HCT116 (cell line): ENCODE measurements around the gene GALNT18.

Source experiments
- CTCF ChIP-seq, 3 experiments: fragments of 200-600 bp in 1 of 3; sonication (generic) in 1 of 3; IDR thresholded peaks in 2 of 3; conservative IDR thresholded peaks in 1 of 3; 2 replicates each; pipeline ENCODE4 v1.5.1; 2012 to 2017; ENCODE audit warnings: low read depth in 2 of 3, low read length in 2 of 3, antibody characterized with exemption in 1 of 3, borderline replicate concordance in 1 of 3, control low read depth in 1 of 3, mild to moderate bottlenecking in 1 of 3, mixed read lengths in 1 of 3, mixed run types in 1 of 3, moderate library complexity in 1 of 3; ENCODE audit not compliant: insufficient read depth in 1 of 3
- MAX ChIP-seq: IDR thresholded peaks from 2 replicates; pipeline ENCODE4 v1.6.1; 2012
- POLR2A ChIP-seq: IDR thresholded peaks from 2 replicates; pipeline ENCODE4 v1.7.0; 2011; ENCODE audit warnings: borderline replicate concordance; ENCODE audit not compliant: insufficient read depth, insufficient read length; ENCODE audit errors: extremely low read depth
- POLR2AphosphoS5 ChIP-seq: IDR thresholded peaks from 2 replicates; pipeline ENCODE4 v1.6.1; 2011; ENCODE audit warnings: mild to moderate bottlenecking, low read depth, low read length, moderate library complexity
- RAD21 ChIP-seq: IDR thresholded peaks from 2 replicates; pipeline ENCODE4 v1.6.1; 2012; ENCODE audit warnings: low read depth, mild to moderate bottlenecking
- SRF ChIP-seq: IDR thresholded peaks from 2 replicates; pipeline ENCODE4 v1.6.1; 2012; ENCODE audit warnings: low read depth
- YY1 ChIP-seq: IDR thresholded peaks from 2 replicates; pipeline ENCODE4 v1.6.1; 2011; ENCODE audit warnings: low read length, low read depth, moderate library complexity, mild to moderate bottlenecking; ENCODE audit not compliant: insufficient replicate concordance; ENCODE audit errors: extremely low read depth
- ZNF274 ChIP-seq: fragments of 200-500 bp; sonication (Bioruptor generic); IDR thresholded peaks from 2 replicates; pipeline ENCODE4 v1.6.1; 2014; ENCODE audit warnings: mild to moderate bottlenecking, low read depth, low read length, inconsistent platforms

- TF ChIP-seq CTCF (IDR thresholded peaks at IDR 0.05 in 2 of 3, conservative IDR thresholded peaks at IDR 0.05 in 1 of 3; ENCODE audit: borderline replicate concordance in 1 of 3, insufficient read depth in 1 of 3, low read depth in 2 of 3, low read length in 2 of 3): no peak
- TF ChIP-seq ZNF274: no peak
- TF ChIP-seq YY1: no peak
- no peak for TF ChIP-seq POLR2A
- TF ChIP-seq MAX: no peak
- no peak for TF ChIP-seq SRF
- no peak for TF ChIP-seq POLR2AphosphoS5
- TF ChIP-seq RAD21: no peak
These were observed 17.3 kb downstream of the GALNT18 start for GRCh38 chr11:11604370-11604990.
